HepG2 (cell line): ENCODE measurements around the gene PIM3. TPM values are rescaled to one million over a fixed set of nuclear protein-coding genes. Genes with fewer than 3 reads are reported as not detected.
A peak's percentile ranks its signal among the peaks of the same experiment; 100 is the strongest.

Experiments
- ETS1 ChIP-seq: sonication (generic); formaldehyde crosslinking; IDR thresholded peaks from 2 replicates; pipeline ENCODE4 v1.4.0; 2020; ENCODE audit warnings: missing genetic modification reagents
- HDAC1 ChIP-seq: sonication (generic); formaldehyde crosslinking; IDR thresholded peaks from 2 replicates; pipeline ENCODE4 v1.5.1; 2020; ENCODE audit warnings: mild to moderate bottlenecking, missing genetic modification reagents
- JUNB ChIP-seq: sonication (generic); formaldehyde crosslinking; IDR thresholded peaks from 2 replicates; pipeline ENCODE4 v1.8.0; 2022; ENCODE audit warnings: missing genetic modification reagents, mild to moderate bottlenecking, borderline replicate concordance
- NCOA5 ChIP-seq: sonication (generic); formaldehyde crosslinking; IDR thresholded peaks from 2 replicates; pipeline ENCODE4 v1.4.0; 2020; ENCODE audit warnings: missing genetic modification reagents
- RFX5 ChIP-seq: IDR thresholded peaks from 2 replicates; pipeline ENCODE4 v1.6.1; 2011; ENCODE audit warnings: low read depth, low read length, improper control_type of control experiment
- SP1 ChIP-seq, 2 experiments: fragments of 450-650 bp in 1 of 2; sonication (generic) in 1 of 2; formaldehyde crosslinking in 1 of 2; IDR thresholded peaks; 2 replicates each; pipeline versions ENCODE4 v1.4.0 to v1.6.1; 2016 to 2020; ENCODE audit warnings: missing genetic modification reagents in 1 of 2
- SRSF4 ChIP-seq: fragments of 200-400 bp; formaldehyde crosslinking; IDR thresholded peaks from one replicate; pipeline ENCODE4 v1.6.1; 2018; ENCODE audit warnings: mild to moderate bottlenecking, low read depth, low read length, moderate library complexity; ENCODE audit not compliant: poor library complexity, severe bottlenecking
- TRIM22 ChIP-seq: fragments of 450-650 bp; IDR thresholded peaks from 2 replicates; pipeline ENCODE4 v1.6.1; 2017
- TRIM24 ChIP-seq: sonication (generic); formaldehyde crosslinking; IDR thresholded peaks from 2 replicates; pipeline ENCODE4 v1.8.0; 2022; ENCODE audit warnings: mild to moderate bottlenecking, missing genetic modification reagents
- ZBTB8A ChIP-seq: sonication (generic); formaldehyde crosslinking; IDR thresholded peaks from 2 replicates; pipeline ENCODE4 v1.4.0; 2020; ENCODE audit warnings: mild to moderate bottlenecking, low read depth, missing genetic modification reagents, borderline replicate concordance
- ZKSCAN8 ChIP-seq: IDR thresholded peaks from 2 replicates; pipeline ENCODE4 v1.6.1; 2016; ENCODE audit warnings: borderline replicate concordance, missing genetic modification reagents, missing compliant biosample characterization
- ZMYM2 ChIP-seq: sonication (generic); formaldehyde crosslinking; IDR thresholded peaks from 2 replicates; pipeline ENCODE4 v1.8.0; 2022; ENCODE audit warnings: mild to moderate bottlenecking, missing genetic modification reagents
- ZMYM4 ChIP-seq: sonication (generic); formaldehyde crosslinking; IDR thresholded peaks from 2 replicates; pipeline ENCODE4 v1.8.1; 2023; ENCODE audit warnings: mild to moderate bottlenecking, missing genetic modification reagents
- ZNF3 ChIP-seq: IDR thresholded peaks from 2 replicates; pipeline ENCODE4 v1.7.0; 2017; ENCODE audit warnings: inconsistent platforms
- ZNF432 ChIP-seq: sonication (generic); formaldehyde crosslinking; IDR thresholded peaks from 2 replicates; pipeline ENCODE4 v1.5.0; 2020; ENCODE audit warnings: missing genetic modification reagents, mild to moderate bottlenecking, borderline replicate concordance
- ZNF552 ChIP-seq: sonication (generic); formaldehyde crosslinking; IDR thresholded peaks from 2 replicates; pipeline ENCODE4 v1.9.0; 2022; ENCODE audit warnings: missing genetic modification reagents, mild to moderate bottlenecking, borderline replicate concordance
- ZNF616 ChIP-seq: sonication (generic); formaldehyde crosslinking; IDR thresholded peaks from 2 replicates; pipeline ENCODE4 v1.5.0; 2020; ENCODE audit warnings: low read depth, mild to moderate bottlenecking, missing genetic modification reagents
- ZSCAN5A ChIP-seq: sonication (generic); formaldehyde crosslinking; IDR thresholded peaks from 2 replicates; pipeline ENCODE4 v1.8.0; 2022; ENCODE audit warnings: mild to moderate bottlenecking, missing genetic modification reagents, borderline replicate concordance
- polyA plus RNA-seq, 8 experiments: library from polyadenylated mRNA; depleted of rRNA in 3 of 8; stranded (reverse) in 7 of 8; unstranded in 1 of 8; fragments of >200 nt; fragmentation: Illumina TruSeq in 4 of 8; extraction: Trizol in 4 of 8; gene quantifications; 2 replicates each; pipeline versions ENCODE4 v1.2.1 to v1.2.3, GENCODE V29; 2011 to 2016; ENCODE audit warnings: low read depth in 4 of 8, missing spikeins in 1 of 8, mixed read lengths in 1 of 8; ENCODE audit not compliant: insufficient read depth in 1 of 8
- total RNA-seq, 5 experiments: library from RNA; depleted of rRNA; stranded (reverse); fragments of >200 nt; fragmentation: Illumina TruSeq; extraction: Trizol; gene quantifications; 2 replicates each; pipeline ENCODE4 v1.2.3, GENCODE V29; 2016; ENCODE audit warnings: low read depth in 1 of 5
- TF ChIP-seq, protein P1 (sequence below): sonication (generic); formaldehyde crosslinking; IDR thresholded peaks from 2 replicates; pipeline ENCODE4 v1.5.0; 2020; ENCODE audit warnings: missing genetic modification reagents
- TF ChIP-seq, protein P2 (sequence below): sonication (generic); formaldehyde crosslinking; IDR thresholded peaks from 2 replicates; pipeline ENCODE4 v1.4.0; 2020; ENCODE audit warnings: missing genetic modification reagents; ENCODE audit errors: not compliant biosample characterization
- TF ChIP-seq, protein P3 (sequence below): sonication (generic); formaldehyde crosslinking; IDR thresholded peaks from 2 replicates; pipeline ENCODE4 v1.5.1; 2020; ENCODE audit warnings: mild to moderate bottlenecking, moderate library complexity, missing genetic modification reagents

PIM3 gene
- total and polyA plus RNA-seq, 2 of the 13 experiments (the other 11 are each of a cell fraction or from before 2014, with no cell fraction given): 21.6 to 31.2 TPM

- TF ChIP-seq, protein P1, sequence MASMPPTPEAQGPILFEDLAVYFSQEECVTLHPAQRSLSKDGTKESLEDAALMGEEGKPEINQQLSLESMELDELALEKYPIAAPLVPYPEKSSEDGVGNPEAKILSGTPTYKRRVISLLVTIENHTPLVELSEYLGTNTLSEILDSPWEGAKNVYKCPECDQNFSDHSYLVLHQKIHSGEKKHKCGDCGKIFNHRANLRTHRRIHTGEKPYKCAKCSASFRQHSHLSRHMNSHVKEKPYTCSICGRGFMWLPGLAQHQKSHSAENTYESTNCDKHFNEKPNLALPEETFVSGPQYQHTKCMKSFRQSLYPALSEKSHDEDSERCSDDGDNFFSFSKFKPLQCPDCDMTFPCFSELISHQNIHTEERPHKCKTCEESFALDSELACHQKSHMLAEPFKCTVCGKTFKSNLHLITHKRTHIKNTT (CRISPR knock-in tag): no peak
- TF ChIP-seq TRIM24 (CRISPR knock-in tag) (no peak), ZSCAN5A (CRISPR knock-in tag) (no peak), JUNB (CRISPR knock-in tag) (no peak; the same call in 1 of the 2 replicates), ETS1 (no peak), ZNF3 (no peak), ZNF432 (CRISPR knock-in tag) (no peak), RFX5 (no peak), HDAC1 (CRISPR knock-in tag) (peak; percentile 85; the same call in 1 of the 2 replicates), ZBTB8A (CRISPR knock-in tag) (no peak), ZMYM2 (CRISPR knock-in tag) (peak; percentile 69), SRSF4 (no peak), ZKSCAN8 (0 out of 2 replicates have a peak, but pooled peaks have one; percentile 37), ZMYM4 (CRISPR knock-in tag) (no peak), NCOA5 (CRISPR knock-in tag) (no peak), ZNF552 (no peak), TRIM22 (no peak), ZNF616 (CRISPR knock-in tag) (no peak), SP1 (IDR thresholded peaks at IDR 0.05) (no peak), SP1 (CRISPR knock-in tag; IDR thresholded peaks at IDR 0.05) (no peak)
- TF ChIP-seq, protein P2, sequence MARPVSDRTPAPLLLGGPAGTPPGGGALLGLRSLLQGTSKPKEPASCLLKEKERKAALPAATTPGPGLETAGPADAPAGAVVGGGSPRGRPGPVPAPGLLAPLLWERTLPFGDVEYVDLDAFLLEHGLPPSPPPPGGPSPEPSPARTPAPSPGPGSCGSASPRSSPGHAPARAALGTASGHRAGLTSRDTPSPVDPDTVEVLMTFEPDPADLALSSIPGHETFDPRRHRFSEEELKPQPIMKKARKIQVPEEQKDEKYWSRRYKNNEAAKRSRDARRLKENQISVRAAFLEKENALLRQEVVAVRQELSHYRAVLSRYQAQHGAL (CRISPR knock-in tag): no peak
- TF ChIP-seq, protein P3, sequence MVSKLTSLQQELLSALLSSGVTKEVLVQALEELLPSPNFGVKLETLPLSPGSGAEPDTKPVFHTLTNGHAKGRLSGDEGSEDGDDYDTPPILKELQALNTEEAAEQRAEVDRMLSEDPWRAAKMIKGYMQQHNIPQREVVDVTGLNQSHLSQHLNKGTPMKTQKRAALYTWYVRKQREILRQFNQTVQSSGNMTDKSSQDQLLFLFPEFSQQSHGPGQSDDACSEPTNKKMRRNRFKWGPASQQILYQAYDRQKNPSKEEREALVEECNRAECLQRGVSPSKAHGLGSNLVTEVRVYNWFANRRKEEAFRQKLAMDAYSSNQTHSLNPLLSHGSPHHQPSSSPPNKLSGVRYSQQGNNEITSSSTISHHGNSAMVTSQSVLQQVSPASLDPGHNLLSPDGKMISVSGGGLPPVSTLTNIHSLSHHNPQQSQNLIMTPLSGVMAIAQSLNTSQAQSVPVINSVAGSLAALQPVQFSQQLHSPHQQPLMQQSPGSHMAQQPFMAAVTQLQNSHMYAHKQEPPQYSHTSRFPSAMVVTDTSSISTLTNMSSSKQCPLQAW (CRISPR knock-in tag): no peak
These were observed 8.3 kb upstream of the PIM3 start (continued) for GRCh38 chr22:49951986-49952896.
